Endodermal cell (in vitro differentiated cells): ENCODE measurements around the gene ZDHHC4. TPM values are rescaled to one million over a fixed set of nuclear protein-coding genes. Genes with fewer than 3 reads are reported as not detected.

Experiments
- DNase-seq: peaks from one replicate; pipeline ENCODE4 v3.0.0-alpha.2; 2017
- H3K27ac ChIP-seq: 2 replicates; pipeline ENCODE4 v1.5.1; 2013; ENCODE audit warnings: mild to moderate bottlenecking, low read depth, low read length, moderate library complexity
- H3K27me3 ChIP-seq: 2 replicates; pipeline ENCODE4 v1.6.1; 2013; ENCODE audit warnings: mild to moderate bottlenecking, low read length, moderate library complexity; ENCODE audit not compliant: insufficient read depth, control insufficient read depth, poor library complexity, severe bottlenecking
- H3K36me3 ChIP-seq: 2 replicates; pipeline ENCODE4 v1.7.0; 2013; ENCODE audit warnings: mild to moderate bottlenecking, low read length, moderate library complexity; ENCODE audit not compliant: control insufficient read depth, insufficient read depth
- H3K4me1 ChIP-seq: one replicate; pipeline ENCODE4 v1.7.0; 2013; ENCODE audit warnings: low read length; ENCODE audit not compliant: control insufficient read depth, insufficient read depth
- H3K4me3 ChIP-seq: 2 replicates; pipeline ENCODE4 v1.5.1; 2013; ENCODE audit warnings: mild to moderate bottlenecking, low read length, moderate library complexity
- H3K9ac ChIP-seq: 2 replicates; pipeline ENCODE4 v1.6.1; 2013; ENCODE audit warnings: mild to moderate bottlenecking, low read length, moderate library complexity; ENCODE audit not compliant: poor library complexity, severe bottlenecking; ENCODE audit errors: extremely low read depth
- H3K9me3 ChIP-seq: 2 replicates; pipeline ENCODE4 v1.6.1; 2013; ENCODE audit warnings: mild to moderate bottlenecking, low read length, moderate library complexity; ENCODE audit not compliant: control insufficient read depth
- H3K27ac Mint-ChIP-seq: 2 replicates; pipeline ENCODE4 v1.8.0; 2020; ENCODE audit warnings: mixed read lengths
- H3K27me3 Mint-ChIP-seq: 2 replicates; pipeline ENCODE4 v1.8.0; 2021; ENCODE audit warnings: mild to moderate bottlenecking, mixed read lengths; ENCODE audit not compliant: insufficient read depth
- H3K36me3 Mint-ChIP-seq: 2 replicates; pipeline ENCODE4 v1.8.0; 2020; ENCODE audit warnings: low read depth, mixed read lengths
- H3K4me1 Mint-ChIP-seq: 2 replicates; pipeline ENCODE4 v1.8.0; 2020; ENCODE audit warnings: mixed read lengths
- H3K4me3 Mint-ChIP-seq: 2 replicates; pipeline ENCODE4 v1.8.0; 2020; ENCODE audit warnings: mild to moderate bottlenecking, moderate library complexity, mixed read lengths
- H3K9me3 Mint-ChIP-seq: 2 replicates; pipeline ENCODE4 v1.8.0; 2020; ENCODE audit warnings: mild to moderate bottlenecking, mixed read lengths
- WGBS, 2 experiments: methylation state at CpG; one replicate each; pipeline versions ENCODE4 v1.1.5 to v1.1.7; 2013; ENCODE audit warnings: missing lambda C conversion rate in 2 of 2, mixed read lengths in 1 of 2; ENCODE audit not compliant: insufficient coverage in 1 of 2, insufficient read length in 1 of 2; 5-methylcytosine and 5-hydroxymethylcytosine counted together
- total RNA-seq, 2 donors: library from RNA; stranded (reverse); fragmentation: NEBNext Ultra II Directional in 1 of 2; extraction: Animal tissue kit (Norgen Biotek cat#: 25700) in 1 of 2; gene quantifications; 2 replicates in 1 of 2; 3 replicates in 1 of 2; pipeline ENCODE4 v1.2.1, GENCODE V29; 2021
- TF ChIP-seq, protein P1 (sequence below): fragments of 200-600 bp; sonication (generic); conservative IDR thresholded peaks from 2 replicates; pipeline ENCODE4 v1.5.0; 2021; ENCODE audit warnings: antibody characterized with exemption, mild to moderate bottlenecking

The ZDHHC4 gene
- total RNA-seq, 2 donors from 2014 or later, result 79.1 to 85.6 TPM

DNA sequence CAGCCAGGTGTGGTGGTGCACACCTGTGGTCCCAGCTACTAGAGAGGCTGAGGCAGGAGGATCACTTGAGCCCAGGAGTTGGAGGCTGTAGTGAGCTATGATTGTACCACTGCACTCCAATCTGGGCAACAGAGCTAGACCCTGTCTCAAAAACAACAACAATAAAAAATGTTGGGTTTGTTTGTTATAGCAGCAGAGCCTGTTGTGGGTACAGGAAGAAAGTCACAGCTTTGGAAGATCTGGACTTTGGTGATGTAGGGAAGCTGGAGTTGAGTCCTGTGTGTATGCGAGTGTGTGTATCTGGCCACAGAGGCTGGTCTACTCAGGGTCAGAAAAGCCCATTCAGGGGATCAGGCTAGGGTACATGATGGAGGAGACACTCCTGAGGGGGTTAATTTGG, 29.9 kb upstream of the ZDHHC4 start:
- no peak overlapping the region for H3K27ac Mint-ChIP-seq
- TF ChIP-seq, protein P1, sequence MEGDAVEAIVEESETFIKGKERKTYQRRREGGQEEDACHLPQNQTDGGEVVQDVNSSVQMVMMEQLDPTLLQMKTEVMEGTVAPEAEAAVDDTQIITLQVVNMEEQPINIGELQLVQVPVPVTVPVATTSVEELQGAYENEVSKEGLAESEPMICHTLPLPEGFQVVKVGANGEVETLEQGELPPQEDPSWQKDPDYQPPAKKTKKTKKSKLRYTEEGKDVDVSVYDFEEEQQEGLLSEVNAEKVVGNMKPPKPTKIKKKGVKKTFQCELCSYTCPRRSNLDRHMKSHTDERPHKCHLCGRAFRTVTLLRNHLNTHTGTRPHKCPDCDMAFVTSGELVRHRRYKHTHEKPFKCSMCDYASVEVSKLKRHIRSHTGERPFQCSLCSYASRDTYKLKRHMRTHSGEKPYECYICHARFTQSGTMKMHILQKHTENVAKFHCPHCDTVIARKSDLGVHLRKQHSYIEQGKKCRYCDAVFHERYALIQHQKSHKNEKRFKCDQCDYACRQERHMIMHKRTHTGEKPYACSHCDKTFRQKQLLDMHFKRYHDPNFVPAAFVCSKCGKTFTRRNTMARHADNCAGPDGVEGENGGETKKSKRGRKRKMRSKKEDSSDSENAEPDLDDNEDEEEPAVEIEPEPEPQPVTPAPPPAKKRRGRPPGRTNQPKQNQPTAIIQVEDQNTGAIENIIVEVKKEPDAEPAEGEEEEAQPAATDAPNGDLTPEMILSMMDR, result no peak
- no peaks in the 10 kb centered on the region for H3K27me3 Mint-ChIP-seq
- no peaks in the 10 kb centered on the region for H3K4me1 ChIP-seq
- no peaks in the 10 kb centered on the region for H3K27me3 ChIP-seq
- DNase-seq, result no peak
- H3K9ac ChIP-seq, result no peak overlapping the region
- H3K9me3 Mint-ChIP-seq, result no peaks in the 10 kb centered on the region
- H3K36me3 ChIP-seq, result no peaks in the 10 kb centered on the region
- H3K9me3 ChIP-seq, result no peaks in the 10 kb centered on the region
- H3K36me3 Mint-ChIP-seq, result no peaks in the 10 kb centered on the region
- H3K4me3 ChIP-seq, result no peak overlapping the region
- no peak overlapping the region for H3K4me3 Mint-ChIP-seq
- no peak overlapping the region for H3K27ac ChIP-seq
- 95 to 100% methylated on average over 1 of the region's 1 CpG for WGBS, 2 experiments
- H3K4me1 Mint-ChIP-seq, result no peaks in the 10 kb centered on the region

DNA sequence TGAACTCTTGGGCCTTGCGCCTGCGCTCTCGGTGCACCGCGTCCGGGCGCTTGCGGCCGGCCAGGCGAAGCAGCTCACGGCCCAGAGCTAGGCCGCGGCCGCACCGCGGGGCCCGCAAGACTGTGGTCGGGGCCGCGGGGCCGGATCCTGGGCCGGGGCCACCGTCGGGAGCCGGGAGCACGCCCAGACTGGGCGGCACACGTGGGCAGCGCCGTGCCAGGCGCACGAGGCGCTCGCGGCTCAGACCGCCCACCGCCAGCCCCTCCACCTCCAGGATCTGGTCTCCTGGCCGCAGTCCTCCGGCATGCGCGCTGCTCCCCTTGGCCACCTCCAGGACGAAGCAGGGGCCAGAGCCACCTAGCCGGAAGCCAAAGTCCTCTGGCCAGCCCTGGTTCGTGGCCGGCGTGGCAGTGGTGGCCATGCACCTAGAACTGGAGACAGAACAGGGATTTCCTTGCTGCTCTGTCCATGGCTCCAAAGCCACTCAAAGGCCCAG, 26.2 kb upstream of the ZDHHC4 start, which contains the start of gene GRID2IP:
TSS of gene GRID2IP (minus strand) at position 446 of the 496 bp plus-strand sequence. CDS start at position 421, 25 bp downstream.
- no peak within 1 kb of the TSS for H3K27ac ChIP-seq
- TF ChIP-seq, protein P1, result no peak
- Mint-ChIP-seq H3K4me1 (no peaks in the 10 kb centered on the region), H3K36me3 (no peaks in the 10 kb centered on the region), H3K27me3 (no peaks in the 10 kb centered on the region), H3K4me3 (no peak within 1 kb of the TSS), H3K27ac (no peak within 1 kb of the TSS), H3K9me3 (no peaks in the 10 kb centered on the region)
- H3K4me3 ChIP-seq, result no peak within 1 kb of the TSS
- DNase-seq, result peak; percentile 61
- H3K27me3 ChIP-seq, result no peaks in the 10 kb centered on the region
- H3K36me3 ChIP-seq, result no peaks in the 10 kb centered on the region
- H3K9ac ChIP-seq, result no peak within 1 kb of the TSS
- no peaks in the 10 kb centered on the region for H3K4me1 ChIP-seq
- WGBS, 2 experiments, result 90 to 94% methylated on average over 16 to 46 of the region's 46 CpGs
- H3K9me3 ChIP-seq, result no peaks in the 10 kb centered on the region

DNA sequence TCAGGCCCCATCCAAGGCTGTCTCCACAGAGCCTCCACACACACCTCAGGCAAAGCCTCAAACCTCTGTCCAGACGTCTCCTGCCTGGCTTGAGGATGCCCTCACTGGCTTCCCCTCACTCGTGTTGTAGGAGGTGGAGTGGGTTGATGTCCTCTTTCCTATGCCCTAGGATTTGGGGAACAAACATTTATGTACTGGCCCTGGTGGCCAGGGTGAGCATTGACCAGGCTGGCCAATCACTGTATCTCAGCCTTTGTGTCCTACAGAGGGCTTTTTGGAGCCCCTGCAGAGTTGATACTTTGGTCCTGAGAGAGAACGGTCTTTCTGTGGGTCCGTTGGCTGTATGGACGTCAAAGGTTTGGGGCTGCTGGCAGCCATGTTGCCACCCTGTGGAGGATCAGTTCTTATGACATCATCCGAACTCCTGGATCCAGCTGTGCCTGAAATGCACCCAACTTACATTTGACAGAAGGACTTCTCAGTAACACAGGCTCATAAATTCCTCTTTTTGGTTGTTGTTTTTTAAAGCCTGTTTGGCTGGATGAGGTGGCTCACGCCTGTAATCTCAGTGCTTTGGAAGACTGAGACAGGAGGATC, 23.7 kb upstream of the ZDHHC4 start:
- Histone ChIP-seq H3K9me3 (no peaks in the 10 kb centered on the region), H3K4me1 (no peaks in the 10 kb centered on the region), H3K27ac (no peak overlapping the region), H3K9ac (no peak overlapping the region), H3K4me3 (no peak overlapping the region), H3K27me3 (no peaks in the 10 kb centered on the region), H3K36me3 (no peaks in the 10 kb centered on the region)
- H3K4me3 Mint-ChIP-seq, result no peak overlapping the region
- no peaks in the 10 kb centered on the region for H3K27me3 Mint-ChIP-seq
- no peak overlapping the region for H3K27ac Mint-ChIP-seq
- DNase-seq, result peak; percentile 60
- no peaks in the 10 kb centered on the region for H3K36me3 Mint-ChIP-seq
- H3K4me1 Mint-ChIP-seq, result no peaks in the 10 kb centered on the region
- 79 to 83% methylated on average over 5 to 7 of the region's 7 CpGs for WGBS, 2 experiments
- TF ChIP-seq, protein P1, result peak; percentile 66
- no peaks in the 10 kb centered on the region for H3K9me3 Mint-ChIP-seq
